Epithelial cell of esophagus (primary cell): Measurements from ENCODE around the gene GTF3C2.

ENCODE experiments used
- DNase-seq: peaks from one replicate; pipeline ENCODE4 v3.0.0; 2010; ENCODE audit warnings: low read depth
- H3K4me3 ChIP-seq: 2 replicates; pipeline ENCODE4 v1.5.1; 2011; ENCODE audit warnings: mild to moderate bottlenecking, low read length, control low read depth
- TF ChIP-seq, protein P1 (sequence below): IDR thresholded peaks from 2 replicates; pipeline ENCODE4 v1.5.1; 2011; ENCODE audit warnings: low read depth, mild to moderate bottlenecking, low read length, control low read depth, inconsistent platforms; ENCODE audit not compliant: insufficient read depth; ENCODE audit errors: missing control alignments

GTF3C2 gene

DNA sequence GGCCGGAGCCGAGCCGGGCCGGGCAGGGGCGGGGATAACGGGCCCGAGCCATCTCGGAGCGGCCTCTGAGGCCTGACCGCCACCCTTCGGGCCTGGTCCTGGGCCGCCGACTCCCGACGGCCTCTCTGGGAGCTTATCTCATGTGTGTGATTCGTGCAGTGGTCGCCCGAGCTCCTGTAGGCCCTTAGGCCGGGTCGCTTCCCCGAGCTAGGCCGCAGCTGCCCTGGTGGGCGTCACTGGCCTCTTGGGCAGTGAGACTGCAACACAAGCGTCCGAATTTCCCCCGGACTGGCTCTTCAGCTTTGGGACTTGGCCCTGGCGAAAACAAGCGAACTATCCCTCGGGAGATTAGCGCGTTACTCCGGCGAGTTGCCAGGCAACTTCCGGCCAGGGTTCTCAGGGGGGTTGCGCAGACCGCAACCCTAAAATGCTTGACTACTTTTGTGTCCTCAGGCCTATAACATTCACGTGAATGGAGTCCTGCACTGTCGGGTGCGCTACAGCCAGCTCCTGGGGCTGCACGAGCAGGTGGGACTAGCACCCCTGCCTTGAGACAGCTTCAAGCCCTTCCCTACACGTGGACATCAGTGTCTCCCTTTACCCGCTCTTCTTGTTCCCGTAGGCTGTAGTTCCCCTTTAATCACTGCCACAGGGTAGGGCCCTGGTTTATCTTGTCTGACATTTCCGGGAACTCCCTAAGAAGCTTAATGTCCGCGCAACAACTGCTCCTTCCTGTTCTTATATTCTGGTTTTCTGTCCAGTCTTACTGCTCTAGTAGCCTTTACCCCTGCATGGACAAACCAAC, 14.5 kb upstream of the GTF3C2 start:
- peak overlapping the region; percentile 95 for H3K4me3 ChIP-seq
- TF ChIP-seq, protein P1, sequence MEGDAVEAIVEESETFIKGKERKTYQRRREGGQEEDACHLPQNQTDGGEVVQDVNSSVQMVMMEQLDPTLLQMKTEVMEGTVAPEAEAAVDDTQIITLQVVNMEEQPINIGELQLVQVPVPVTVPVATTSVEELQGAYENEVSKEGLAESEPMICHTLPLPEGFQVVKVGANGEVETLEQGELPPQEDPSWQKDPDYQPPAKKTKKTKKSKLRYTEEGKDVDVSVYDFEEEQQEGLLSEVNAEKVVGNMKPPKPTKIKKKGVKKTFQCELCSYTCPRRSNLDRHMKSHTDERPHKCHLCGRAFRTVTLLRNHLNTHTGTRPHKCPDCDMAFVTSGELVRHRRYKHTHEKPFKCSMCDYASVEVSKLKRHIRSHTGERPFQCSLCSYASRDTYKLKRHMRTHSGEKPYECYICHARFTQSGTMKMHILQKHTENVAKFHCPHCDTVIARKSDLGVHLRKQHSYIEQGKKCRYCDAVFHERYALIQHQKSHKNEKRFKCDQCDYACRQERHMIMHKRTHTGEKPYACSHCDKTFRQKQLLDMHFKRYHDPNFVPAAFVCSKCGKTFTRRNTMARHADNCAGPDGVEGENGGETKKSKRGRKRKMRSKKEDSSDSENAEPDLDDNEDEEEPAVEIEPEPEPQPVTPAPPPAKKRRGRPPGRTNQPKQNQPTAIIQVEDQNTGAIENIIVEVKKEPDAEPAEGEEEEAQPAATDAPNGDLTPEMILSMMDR = no peak
- peak; percentile 71 for DNase-seq

DNA sequence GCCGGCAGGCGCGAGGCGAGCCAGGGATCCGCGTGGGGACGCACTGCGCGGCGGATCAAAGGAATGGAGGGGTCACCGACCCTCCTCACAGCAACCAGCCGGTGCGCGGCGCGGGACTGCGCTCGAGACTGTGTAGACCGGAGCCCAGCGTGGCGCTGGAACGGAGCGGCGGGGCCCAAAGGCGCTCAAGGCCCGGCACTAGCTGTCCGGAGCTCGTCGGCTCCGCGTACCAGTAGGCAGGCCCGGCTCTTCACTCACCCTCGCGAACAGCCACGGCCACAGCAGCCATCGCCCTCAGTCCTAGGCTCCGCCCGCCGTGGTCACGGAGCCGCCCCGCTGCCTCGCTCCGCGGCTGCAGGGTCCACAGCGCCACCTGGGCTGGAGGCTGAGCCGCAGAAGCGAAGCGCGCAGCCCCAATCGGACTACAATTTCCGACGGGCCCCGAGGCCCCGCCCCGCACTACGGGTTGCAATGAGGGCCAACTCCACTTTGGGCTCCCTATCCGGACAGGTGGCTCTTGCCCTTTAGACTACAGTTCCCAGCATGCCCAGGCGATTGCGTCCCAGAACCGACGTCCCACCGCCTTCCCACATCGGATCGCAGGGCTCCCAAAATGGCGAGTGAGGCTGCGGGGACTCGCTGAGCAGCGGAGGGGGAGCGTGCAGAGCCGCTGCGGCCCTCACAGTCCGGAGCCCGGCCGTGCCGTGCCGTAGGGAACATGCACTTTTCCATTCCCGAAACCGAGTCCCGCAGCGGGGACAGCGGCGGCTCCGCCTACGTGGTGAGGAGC, 13.7 kb upstream of the GTF3C2 start, which contains the start of the genes EIF2B4 and SNX17:
EIF2B4 (minus strand) TSS at position 313 of the 790 bp plus-strand sequence; CDS start at position 289, 24 bp downstream.
SNX17 (plus strand) TSS at position 591 of the 790 bp plus-strand sequence; CDS start at position 719, 128 bp downstream.
- peak; percentile 99 for DNase-seq
- H3K4me3 ChIP-seq = peak within 1 kb of the TSS; percentile 95
- TF ChIP-seq, protein P1 = peak; percentile 66

DNA sequence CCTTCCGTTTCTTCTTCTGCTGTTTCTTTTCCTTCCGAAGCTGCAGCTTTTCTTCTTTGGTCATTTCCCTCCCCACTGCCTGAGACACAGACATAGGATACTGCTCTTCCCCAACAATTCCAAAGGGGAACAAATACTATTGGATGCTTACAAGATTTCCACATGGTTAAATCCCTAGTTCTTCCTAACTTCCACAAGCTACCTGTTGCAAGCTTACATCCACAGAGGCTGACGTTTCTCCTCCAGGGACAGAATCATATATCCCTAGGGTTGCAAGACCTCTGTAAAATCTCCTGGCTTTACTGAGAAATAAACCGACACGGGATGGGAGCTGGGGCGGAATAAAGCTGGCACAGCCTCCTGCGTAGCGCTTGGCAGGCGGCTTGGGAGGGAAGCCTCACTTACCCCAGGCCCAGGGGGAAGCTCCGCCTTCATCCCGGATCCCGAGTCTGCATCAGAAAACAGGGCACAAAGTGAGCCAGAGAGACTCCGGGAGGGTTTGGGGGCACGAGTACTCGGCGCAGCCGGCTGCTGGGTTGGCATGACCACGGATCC, 13.0 kb upstream of the GTF3C2 start:
- peak; percentile 60 for DNase-seq
- TF ChIP-seq, protein P1 = no peak
- peak overlapping the region; percentile 95 for H3K4me3 ChIP-seq

DNA sequence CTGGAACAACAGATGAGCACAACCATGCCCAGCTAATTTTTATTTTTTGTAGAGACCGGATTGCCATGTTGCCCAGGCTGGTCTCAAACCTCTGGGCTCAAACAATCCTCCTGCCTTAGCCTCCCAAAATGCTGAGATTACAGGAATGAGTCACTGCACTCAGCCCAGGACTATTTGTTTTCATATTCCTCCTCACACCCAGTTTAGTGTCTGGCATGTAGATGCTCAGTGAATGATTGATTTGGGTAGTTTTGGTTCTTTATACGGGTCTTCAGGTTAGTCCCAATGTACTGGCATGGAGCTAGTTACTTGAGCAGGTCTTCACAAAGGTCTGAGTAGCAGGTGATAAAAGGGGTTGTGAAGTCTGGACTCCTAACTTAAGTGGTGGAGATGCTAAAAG, 7.4 kb upstream of the GTF3C2 start:
- TF ChIP-seq, protein P1 = no peak
- no peak overlapping the region for H3K4me3 ChIP-seq
- no peak for DNase-seq

DNA sequence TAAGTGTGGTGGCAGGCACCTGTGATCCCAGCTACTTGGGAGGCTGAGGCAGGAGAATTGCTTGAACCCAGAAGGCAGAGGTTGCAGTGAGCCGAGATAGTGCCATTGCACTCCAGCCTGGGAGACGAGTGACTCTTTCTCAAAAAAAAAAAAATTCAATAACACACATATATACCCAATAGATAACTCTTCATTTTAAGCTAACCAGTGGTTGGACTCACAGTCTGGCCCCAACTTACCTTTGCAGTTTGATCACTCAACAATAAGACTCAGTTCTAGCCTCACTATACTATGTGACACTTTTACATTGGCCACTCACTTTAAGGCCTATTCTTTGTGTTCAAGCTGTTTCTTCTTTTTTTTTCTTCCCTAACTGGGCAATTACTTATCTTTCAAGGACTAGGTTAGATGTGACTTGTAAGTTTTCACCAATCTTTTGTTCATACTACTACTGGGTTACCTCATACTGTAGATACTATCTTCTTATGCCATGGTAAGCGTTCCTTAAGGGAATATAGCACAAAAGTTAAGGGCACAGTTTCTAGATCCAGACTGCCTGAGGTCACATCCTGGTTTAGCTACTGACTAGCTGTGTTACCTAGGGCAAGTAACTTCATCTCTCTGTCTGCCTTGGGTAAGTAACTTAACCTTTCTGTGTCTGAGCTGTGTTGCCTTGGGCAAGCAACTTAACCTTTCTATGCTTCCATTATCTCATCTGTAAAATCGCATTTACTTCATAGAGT, 6.3 kb upstream of the GTF3C2 start:
- no peak overlapping the region for H3K4me3 ChIP-seq
- no peak for DNase-seq
- TF ChIP-seq, protein P1 = no peak

DNA sequence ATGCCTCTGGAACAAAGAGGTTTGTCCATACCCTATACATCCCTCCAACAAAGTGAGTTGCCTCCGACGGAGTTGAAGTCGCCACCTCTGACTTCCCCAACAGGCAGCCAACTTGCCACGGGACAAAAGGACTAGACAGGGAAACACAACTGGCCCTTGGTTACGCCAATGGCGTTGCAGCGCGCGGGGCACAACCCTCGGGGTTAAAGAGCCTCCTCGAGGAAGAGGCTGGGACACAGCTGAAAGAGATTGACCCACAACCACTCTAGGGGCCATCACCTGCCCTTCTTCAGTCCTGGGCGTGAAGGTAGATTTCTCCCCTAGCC, 545 bp downstream of the GTF3C2 start:
- TF ChIP-seq, protein P1 = no peak
- DNase-seq = peak; percentile 53
- H3K4me3 ChIP-seq = peak overlapping the region; percentile 99
